SK-N-SH (cell line): ENCODE data around the gene NFRKB. TPM values are rescaled to one million over a fixed set of nuclear protein-coding genes. Genes with fewer than 3 reads are reported as not detected.

Source experiments
- CTCF ChIA-PET: fragments of 300-600, 350-600 bp; formaldehyde crosslinking; extraction: SDS; loops from one replicate; lab custom pipeline; 2021; lab: Yijun Ruan, JAX
- POLR2A ChIA-PET: fragments of 350-600 bp; sonication (Branson Sonifier 250); formaldehyde crosslinking; extraction: SDS; loops from one replicate; lab custom pipeline; 2020; ENCODE audit warnings: antibody characterized with exemption, inconsistent platforms; lab: Yijun Ruan, JAX
- DNase-seq: peaks from one replicate; pipeline ENCODE4 v3.0.0; 2012
- H2AFZ ChIP-seq: fragments of 200-600 bp; sonication (generic); 2 replicates; pipeline ENCODE4 v1.8.1; 2016; ENCODE audit warnings: antibody characterized with exemption, mild to moderate bottlenecking, low read depth
- H3F3A ChIP-seq: fragments of 200-600 bp; sonication (generic); replicated peaks from 2 replicates; pipeline ENCODE3; 2016; ENCODE audit warnings: antibody characterized with exemption, mild to moderate bottlenecking; ENCODE audit not compliant: insufficient read depth
- H3K27ac ChIP-seq, 2 experiments: fragments of 200-500 bp in 1 of 2; fragments of 200-600 bp in 1 of 2; sonication (Bioruptor generic) in 1 of 2; sonication (generic), shearing (Covaris generic) in 1 of 2; 2 replicates each; pipeline versions ENCODE4 v1.5.1 to v1.6.1; 2014 to 2016; ENCODE audit warnings: low read depth in 2 of 2, inconsistent platforms in 1 of 2, low read length in 1 of 2, mild to moderate bottlenecking in 1 of 2, mixed read lengths in 1 of 2
- H3K27me3 ChIP-seq: fragments of 200-600 bp; sonication (generic), shearing (Covaris generic); 2 replicates; pipeline ENCODE4 v1.6.1; 2016; ENCODE audit warnings: mixed run types; ENCODE audit not compliant: insufficient read depth
- H3K36me3 ChIP-seq, 2 experiments: fragments of 200-500 bp in 1 of 2; fragments of 200-600 bp in 1 of 2; sonication (Bioruptor generic) in 1 of 2; sonication (generic) in 1 of 2; replicated peaks in 1 of 2; 2 replicates each; pipeline versions ENCODE3 to v1.5.1; 2014 to 2016; ENCODE audit warnings: low read length in 1 of 2, mild to moderate bottlenecking in 1 of 2; ENCODE audit not compliant: insufficient read depth in 2 of 2, control insufficient read depth in 1 of 2
- H3K4me1 ChIP-seq, 2 experiments: fragments of 200-500 bp in 1 of 2; fragments of 200-600 bp in 1 of 2; sonication (Bioruptor generic) in 1 of 2; sonication (generic), shearing (Covaris generic) in 1 of 2; 2 replicates each; pipeline versions ENCODE4 v1.5.1 to v1.6.1; 2014 to 2016; ENCODE audit warnings: low read depth in 1 of 2, low read length in 1 of 2, mixed run types in 1 of 2; ENCODE audit not compliant: insufficient read depth in 2 of 2, control insufficient read depth in 1 of 2
- H3K4me2 ChIP-seq: fragments of 200-600 bp; sonication (generic), shearing (Covaris generic); 2 replicates; pipeline ENCODE4 v1.6.1; 2017; ENCODE audit warnings: mixed run types
- H3K4me3 ChIP-seq, 2 experiments: fragments of 200-500 bp in 1 of 2; fragments of 200-600 bp in 1 of 2; sonication (Bioruptor generic) in 1 of 2; sonication (generic), shearing (Covaris generic) in 1 of 2; 2 replicates each; pipeline versions ENCODE4 v1.5.1 to v1.8.1; 2014 to 2016; ENCODE audit warnings: low read depth in 2 of 2, inconsistent platforms in 1 of 2, low read length in 1 of 2, mild to moderate bottlenecking in 1 of 2, mixed read lengths in 1 of 2, moderate library complexity in 1 of 2
- H3K79me2 ChIP-seq: fragments of 200-600 bp; sonication (generic); 2 replicates; pipeline ENCODE4 v1.8.1; 2017; ENCODE audit warnings: mild to moderate bottlenecking; ENCODE audit not compliant: insufficient read depth
- H3K9ac ChIP-seq: fragments of 200-600 bp; sonication (generic); 2 replicates; pipeline ENCODE4 v1.6.1; 2017; ENCODE audit warnings: mixed run types
- H3K9me2 ChIP-seq: fragments of 200-600 bp; sonication (generic); 2 replicates; pipeline ENCODE4 v1.6.1; 2017; ENCODE audit warnings: mixed run types
- H3K9me3 ChIP-seq: fragments of 200-600 bp; sonication (generic); 2 replicates; pipeline ENCODE4 v1.6.1; 2017; ENCODE audit warnings: mixed run types, mild to moderate bottlenecking, moderate library complexity
- H4K20me1 ChIP-seq: fragments of 200-600 bp; sonication (generic); 2 replicates; pipeline ENCODE4 v1.6.1; 2017; ENCODE audit warnings: mild to moderate bottlenecking, mixed run types; ENCODE audit not compliant: insufficient read depth
- CHD2 ChIP-seq: fragments of 150-350 bp; IDR thresholded peaks from 2 replicates; pipeline ENCODE4 v1.6.1; 2018; ENCODE audit warnings: low read length; ENCODE audit not compliant: partially characterized antibody
- FOXJ3 ChIP-seq: sonication (generic); formaldehyde crosslinking; IDR thresholded peaks from 2 replicates; pipeline ENCODE4 v1.5.1; 2020; ENCODE audit warnings: mild to moderate bottlenecking, missing genetic modification reagents
- FOXM1 ChIP-seq: IDR thresholded peaks from 2 replicates; pipeline ENCODE4 v1.4.0; 2012; ENCODE audit warnings: low read depth, mild to moderate bottlenecking
- GABPA ChIP-seq: IDR thresholded peaks from 2 replicates; pipeline ENCODE4 v1.4.0; 2012; ENCODE audit warnings: low read depth, mild to moderate bottlenecking
- JUND ChIP-seq: IDR thresholded peaks from 2 replicates; pipeline ENCODE4 v1.4.0; 2012
- NFIC ChIP-seq: IDR thresholded peaks from 2 replicates; pipeline ENCODE4 v1.4.0; 2012; ENCODE audit warnings: borderline replicate concordance
- NRF1 ChIP-seq: IDR thresholded peaks from 2 replicates; pipeline ENCODE4 v1.6.1; 2012; ENCODE audit warnings: low read depth, mild to moderate bottlenecking, low read length
- POLR2AphosphoS5 ChIP-seq: IDR thresholded peaks from 2 replicates; pipeline ENCODE4 v1.6.1; 2012; ENCODE audit warnings: low read depth, low read length
- RAD21 ChIP-seq: IDR thresholded peaks from 2 replicates; pipeline ENCODE4 v1.6.1; 2012; ENCODE audit warnings: mild to moderate bottlenecking, low read length
- REST ChIP-seq: IDR thresholded peaks from 2 replicates; pipeline ENCODE4 v1.6.1; 2012; ENCODE audit warnings: mild to moderate bottlenecking, low read depth, low read length, moderate library complexity
- RFX5 ChIP-seq: IDR thresholded peaks from 2 replicates; pipeline ENCODE4 v1.6.1; 2012; ENCODE audit warnings: mild to moderate bottlenecking, improper control_type of control experiment, low read length
- RXRA ChIP-seq: IDR thresholded peaks from 2 replicates; pipeline ENCODE4 v1.4.0; 2012; ENCODE audit warnings: low read depth, mild to moderate bottlenecking, borderline replicate concordance
- TCF12 ChIP-seq: IDR thresholded peaks from 2 replicates; pipeline ENCODE4 v1.4.0; 2012
- TEAD4 ChIP-seq: IDR thresholded peaks from 2 replicates; pipeline ENCODE4 v1.4.0; 2012; ENCODE audit warnings: mild to moderate bottlenecking, borderline replicate concordance; ENCODE audit not compliant: insufficient read depth
- USF2 ChIP-seq: fragments of 150-350 bp; IDR thresholded peaks from 2 replicates; pipeline ENCODE4 v1.6.1; 2017; ENCODE audit warnings: antibody characterized with exemption, low read length, low read depth, borderline replicate concordance
- WGBS: methylation state at CpG from one replicate; pipeline ENCODE4 v1.1.6; 2017; ENCODE audit warnings: low lambda C conversion rate; 5-methylcytosine and 5-hydroxymethylcytosine counted together
- polyA plus RNA-seq, 3 experiments: library from polyadenylated mRNA; depleted of rRNA; stranded (reverse); fragments of >200 nt; gene quantifications; 2 replicates each; pipeline ENCODE4 v1.2.3, GENCODE V29; 2012
- TF ChIP-seq, protein P1 (sequence below): IDR thresholded peaks from 2 replicates; pipeline ENCODE4 v1.4.0; 2012; ENCODE audit warnings: low read depth, borderline replicate concordance

Gene NFRKB
- polyA plus RNA-seq, 1 of the 3 experiments (the other 2 are of a cell fraction) = 13.5 TPM

DNA sequence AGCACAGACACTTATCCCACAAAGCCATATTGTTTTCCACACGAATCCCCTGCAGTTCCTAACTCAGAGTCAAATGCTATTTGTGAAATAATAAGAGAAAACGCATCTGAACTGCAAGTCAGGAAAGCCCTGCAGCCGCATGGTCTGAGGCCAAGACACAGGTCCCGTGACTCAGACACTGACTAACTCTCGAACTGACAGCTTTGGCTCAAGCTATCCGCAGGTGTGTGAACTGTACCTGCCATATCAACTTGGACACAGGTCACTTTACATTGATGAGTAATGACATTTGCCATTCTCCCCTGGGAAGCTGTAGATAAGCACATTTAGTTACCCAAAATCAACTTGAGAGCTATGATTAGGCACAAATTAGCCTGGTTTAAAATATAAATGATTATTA is 34.9 kb upstream of the NFRKB start:
- CTCF ChIA-PET = interaction anchor here (0.8 to 5.0 kb wide), 2 partner anchors 37 to 202 kb away, joined by 3 to 23 read pairs; no protein-coding TSS in a partner anchor

More for the DNA sequence above, 34.9 kb upstream of the NFRKB start:
- Histone ChIP-seq H3K9ac (no peak overlapping the region), H2AFZ (no peak overlapping the region), H4K20me1 (no peaks in the 10 kb centered on the region), H3F3A (no peaks in the 10 kb centered on the region), H3K9me3 (no peaks in the 10 kb centered on the region), H3K79me2 (no peaks in the 10 kb centered on the region), H3K4me2 (no peak overlapping the region), H3K27me3 (no peaks in the 10 kb centered on the region), H3K4me1 (peaks cover 0 to 6% of the 10 kb centered on the region in 2 experiments; a peak in 1 of 4 replicates), H3K27ac (no peak overlapping the region), H3K4me3 (no peak overlapping the region), H3K9me2 (no peaks in the 10 kb centered on the region), H3K36me3 (peaks cover 0 to 14% of the 10 kb centered on the region in 2 experiments)
- WGBS = 78% methylated on average over 5 of the region's 6 CpGs
- POLR2A ChIA-PET = no interaction called here
- TF ChIP-seq RAD21 (no peak), JUND (no peak), TCF12 (no peak), RFX5 (no peak), TEAD4 (no peak), FOXM1 (no peak), CHD2 (no peak), REST (no peak), USF2 (no peak), FOXJ3 (no peak), GABPA (no peak), RXRA (no peak), NRF1 (no peak), NFIC (no peak), POLR2AphosphoS5 (no peak)
- TF ChIP-seq, protein P1, sequence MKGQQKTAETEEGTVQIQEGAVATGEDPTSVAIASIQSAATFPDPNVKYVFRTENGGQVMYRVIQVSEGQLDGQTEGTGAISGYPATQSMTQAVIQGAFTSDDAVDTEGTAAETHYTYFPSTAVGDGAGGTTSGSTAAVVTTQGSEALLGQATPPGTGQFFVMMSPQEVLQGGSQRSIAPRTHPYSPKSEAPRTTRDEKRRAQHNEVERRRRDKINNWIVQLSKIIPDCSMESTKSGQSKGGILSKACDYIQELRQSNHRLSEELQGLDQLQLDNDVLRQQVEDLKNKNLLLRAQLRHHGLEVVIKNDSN = no peak
- no peak for DNase-seq
